Inflammatory macrophage treated with lipopolysaccharide for 1 hour (primary cell): Measurements from ENCODE around the gene SLC24A4.

Experiments
- DNase-seq, 2 donors: peaks; one replicate each; pipeline ENCODE4 v3.0.0-alpha.2; 2020 to 2022

Gene SLC24A4

DNA sequence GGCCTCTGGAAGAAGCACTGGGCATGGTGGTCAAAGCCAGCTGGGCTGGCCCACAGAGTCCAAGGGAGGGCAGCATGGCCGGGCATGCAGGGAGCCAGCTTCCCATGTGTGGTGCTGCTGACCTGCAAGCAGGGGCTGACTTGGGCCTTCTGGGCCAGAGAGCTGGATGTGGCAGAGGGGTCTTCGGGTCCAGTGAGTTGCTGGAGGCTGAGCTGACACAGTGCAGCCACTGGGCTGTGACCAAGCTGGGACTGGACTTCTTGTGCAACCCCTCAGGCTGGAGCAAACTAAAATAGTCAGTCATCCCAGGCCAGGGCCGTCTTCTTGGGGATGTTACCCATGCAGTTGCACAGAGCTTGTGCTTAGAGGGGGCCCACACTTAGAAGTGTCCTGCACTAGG, 183.3 kb downstream of the SLC24A4 start:
- no peak for DNase-seq

DNA sequence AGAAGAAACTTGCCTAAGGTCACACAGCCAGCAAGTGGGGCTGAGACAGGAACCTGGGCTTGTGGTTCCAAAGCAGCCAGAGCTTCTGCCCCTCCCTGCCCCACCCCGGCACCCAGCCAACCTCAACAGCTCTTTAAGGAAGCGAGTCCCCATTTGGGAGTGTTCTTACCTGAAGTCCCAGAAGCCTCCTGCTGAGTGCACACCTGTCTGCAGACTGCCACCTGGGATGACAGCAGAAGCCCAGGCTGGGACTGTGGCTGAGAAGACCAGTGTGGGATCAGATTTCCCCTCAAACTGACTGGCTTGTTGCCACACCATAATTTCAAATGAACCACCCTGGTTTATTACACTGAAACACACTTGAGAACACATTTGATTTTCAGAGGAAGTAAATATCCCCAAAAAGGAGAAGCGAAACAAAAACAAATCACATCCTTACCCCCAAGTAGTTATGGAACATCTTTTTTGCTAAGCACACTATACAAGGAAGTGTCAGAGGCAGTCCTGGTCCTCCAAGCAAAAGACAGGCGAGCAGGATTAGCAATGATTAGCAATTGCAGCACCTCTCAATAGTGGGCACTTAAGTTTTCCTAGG, 184.3 kb downstream of the SLC24A4 start:
- peak; percentile 81 to 86 for DNase-seq

DNA sequence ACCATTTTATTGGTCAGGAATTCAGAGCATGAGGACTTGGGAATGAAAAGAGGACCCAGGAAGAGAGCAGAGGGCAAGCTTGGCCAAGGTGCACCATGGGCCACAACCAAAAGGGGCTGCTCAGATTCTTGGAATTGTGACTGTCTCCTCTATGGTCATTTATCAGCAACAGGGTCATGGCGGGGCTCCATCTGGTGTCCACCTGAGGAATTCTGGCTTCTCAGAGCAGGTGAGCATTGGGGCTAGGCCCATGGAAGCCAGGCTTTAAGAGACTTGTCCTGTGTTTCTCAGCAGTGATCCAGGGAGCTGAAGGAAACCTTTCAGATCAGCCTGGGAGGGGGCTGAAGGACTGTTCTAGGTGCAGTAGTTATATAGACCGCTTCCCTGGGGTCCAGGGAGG, 188.0 kb downstream of the SLC24A4 start:
- no peak for DNase-seq

DNA sequence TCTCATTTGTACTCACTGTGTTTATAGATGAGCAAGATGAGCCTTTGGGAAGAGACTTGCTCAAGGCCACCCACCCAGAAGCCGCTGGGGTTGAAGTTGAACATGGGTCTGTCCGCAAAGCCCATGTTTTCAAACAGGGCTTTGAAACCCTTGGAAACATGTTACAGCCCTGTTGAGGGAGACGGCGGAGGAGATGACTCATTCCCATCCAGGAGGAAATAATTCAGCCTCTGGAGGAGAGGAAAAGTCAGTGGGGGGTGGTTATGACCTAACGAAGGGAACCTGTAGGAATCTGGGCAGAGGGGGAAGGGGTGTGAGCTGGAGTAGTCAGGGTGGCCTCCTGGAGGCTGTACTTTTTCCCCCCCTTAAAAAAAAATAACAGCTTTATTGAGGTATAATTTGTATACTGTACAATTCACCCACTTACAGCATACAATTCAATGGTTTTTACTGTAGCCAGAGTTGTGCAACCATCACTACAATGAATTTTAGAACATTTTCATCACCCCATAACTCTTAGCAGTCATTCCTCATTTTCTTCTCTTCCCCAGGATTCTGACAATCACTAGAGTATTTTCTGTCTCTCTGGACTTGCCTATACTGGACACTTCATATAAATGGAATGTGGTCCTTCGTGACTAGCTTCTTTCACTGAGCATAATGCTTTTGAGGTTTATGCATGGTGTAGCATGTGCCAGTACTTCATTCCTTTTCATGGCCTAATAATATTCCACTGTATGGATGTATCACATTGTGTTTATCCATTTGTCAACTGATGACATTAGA, 188.7 kb downstream of the SLC24A4 start:
- no peak for DNase-seq

DNA sequence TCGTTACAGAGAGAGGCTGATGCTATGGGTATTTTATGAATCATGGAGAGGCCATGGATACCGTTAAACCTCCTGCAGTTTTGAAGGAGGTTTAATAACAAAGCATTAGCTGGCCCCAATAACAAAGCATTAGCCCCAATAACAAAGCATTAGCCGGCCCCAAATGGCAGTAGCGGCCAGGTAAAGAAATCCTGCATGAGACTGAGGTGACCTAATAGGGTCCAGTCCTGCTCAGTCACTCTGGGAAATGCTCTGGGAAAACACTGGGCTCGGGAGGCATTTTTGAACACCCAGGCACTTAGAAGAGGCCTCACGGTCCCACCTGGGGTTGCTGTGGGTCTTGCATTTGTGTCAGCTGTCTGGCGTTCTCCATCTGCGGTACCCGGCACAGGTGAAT, 189.8 kb downstream of the SLC24A4 start:
- no peak for DNase-seq

DNA sequence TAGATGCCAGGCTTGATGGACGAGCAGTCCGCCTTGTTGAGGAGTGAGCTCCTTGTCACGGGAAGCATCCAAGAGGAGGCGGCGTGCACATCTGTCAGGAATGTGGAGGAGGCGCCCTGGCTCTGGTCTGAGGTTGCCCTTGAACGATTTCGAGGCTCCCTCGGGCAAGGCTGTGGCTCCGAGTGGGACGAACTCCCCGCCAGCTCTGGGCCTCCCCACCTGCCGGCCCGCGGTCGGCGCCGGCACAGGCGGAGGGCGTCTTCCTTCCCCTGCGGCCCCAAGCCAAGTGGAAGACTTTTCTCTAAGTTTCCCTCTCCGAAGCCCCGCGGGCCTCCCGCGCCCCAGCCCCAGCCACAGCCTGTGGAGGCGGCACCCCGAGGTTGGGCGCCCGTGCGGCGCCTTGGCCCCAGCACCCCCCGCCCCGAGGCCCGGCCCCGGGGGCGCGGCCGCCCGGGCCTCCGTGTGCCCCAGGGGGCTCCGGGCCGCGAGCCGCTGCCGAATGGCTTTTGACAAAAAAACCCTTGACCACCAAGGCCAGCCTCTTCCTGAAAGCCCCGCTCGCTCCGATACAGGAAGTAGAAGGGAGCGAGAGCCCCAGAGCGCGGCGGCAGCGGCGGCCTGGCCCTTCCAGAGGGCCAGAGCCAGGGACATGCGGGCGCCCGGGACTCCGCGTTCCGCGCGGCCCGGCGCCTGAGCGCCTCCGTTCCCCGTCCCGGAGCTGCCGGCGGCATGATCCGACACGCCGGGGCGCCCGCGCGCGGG, 190.4 kb downstream of the SLC24A4 start, which contains the start of gene RIN3:
RIN3 (plus strand) TSS at position 578 of the 762 bp plus-strand sequence; CDS start at position 730, 152 bp downstream.
- DNase-seq = peak; percentile 69 to 71

DNA sequence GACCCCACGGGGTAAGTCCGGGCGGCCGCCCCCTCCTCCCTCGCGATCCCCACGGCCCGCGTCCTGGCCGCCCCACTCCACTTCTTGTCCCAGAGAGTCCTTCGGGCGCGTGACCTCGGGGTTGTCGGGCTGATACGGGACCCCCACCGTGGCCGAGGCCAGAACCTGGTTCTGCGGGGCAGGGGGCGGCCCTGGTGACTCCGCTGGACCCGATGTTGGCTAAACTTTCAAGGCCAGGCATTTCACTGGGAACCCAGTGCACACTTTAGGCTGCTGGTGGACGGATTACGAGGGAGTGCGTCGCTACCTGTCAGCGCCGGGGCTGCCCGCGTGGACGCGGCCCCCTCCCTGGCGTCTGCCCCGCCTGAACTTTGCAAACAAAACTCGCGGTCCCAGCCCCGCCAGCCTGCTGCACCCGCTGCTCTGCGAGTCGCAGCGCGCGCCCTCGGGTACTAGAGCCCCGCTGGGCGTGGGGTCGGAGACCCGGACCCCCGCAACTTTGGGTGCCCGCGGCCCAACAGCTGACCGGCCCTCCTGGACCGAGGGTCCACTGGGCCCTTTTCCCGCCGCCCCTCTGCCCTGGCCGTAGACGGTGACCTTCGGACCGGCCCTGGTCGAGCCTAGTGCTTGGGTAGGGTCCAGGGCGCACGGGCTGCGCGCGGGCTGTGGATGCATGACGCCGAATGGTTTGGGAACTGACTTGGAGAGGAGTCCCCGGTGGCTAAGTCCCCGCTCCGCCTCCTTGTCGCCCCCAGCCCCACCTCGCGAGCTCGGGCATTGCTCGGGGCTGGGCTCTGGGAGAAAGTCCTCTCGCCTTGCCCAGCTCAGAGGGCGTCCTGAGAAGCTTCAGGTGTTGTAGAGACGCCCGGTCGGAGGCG, 191.2 kb downstream of the SLC24A4 start:
- DNase-seq = no peak

DNA sequence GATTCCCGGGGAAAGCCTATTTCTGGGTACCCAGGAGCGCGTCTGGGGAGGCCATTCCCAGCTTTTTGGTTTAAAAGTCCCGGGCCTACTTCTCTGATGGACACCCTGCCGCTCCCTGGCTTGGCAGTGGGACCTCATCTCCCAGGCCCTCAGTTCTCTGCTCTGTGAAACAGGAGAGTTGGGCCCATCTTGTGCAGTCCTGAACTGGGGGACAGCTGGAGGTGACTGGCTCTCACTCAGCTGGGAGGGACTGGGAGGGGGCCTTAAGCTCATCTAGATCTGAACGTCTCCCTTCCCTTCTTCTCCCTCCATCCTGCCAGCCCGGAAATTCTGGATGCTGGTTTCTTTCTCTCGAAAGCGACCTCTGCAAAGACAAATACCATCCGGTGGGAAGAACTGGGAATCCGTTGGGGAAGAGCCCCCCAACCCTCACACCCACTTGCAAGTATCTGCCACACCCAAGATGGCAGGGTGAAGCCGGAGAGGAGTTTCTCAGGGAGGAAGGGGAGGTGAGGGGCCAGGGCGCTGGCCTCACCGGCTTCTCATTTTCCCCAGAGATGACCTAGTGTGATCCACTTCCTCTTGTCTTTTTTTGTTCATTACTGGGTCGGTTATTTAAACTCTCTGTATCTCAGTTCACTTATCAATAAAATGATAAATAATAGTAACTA, 192.0 kb downstream of the SLC24A4 start:
- peak in 1 of 2 donors; percentile 59 for DNase-seq

DNA sequence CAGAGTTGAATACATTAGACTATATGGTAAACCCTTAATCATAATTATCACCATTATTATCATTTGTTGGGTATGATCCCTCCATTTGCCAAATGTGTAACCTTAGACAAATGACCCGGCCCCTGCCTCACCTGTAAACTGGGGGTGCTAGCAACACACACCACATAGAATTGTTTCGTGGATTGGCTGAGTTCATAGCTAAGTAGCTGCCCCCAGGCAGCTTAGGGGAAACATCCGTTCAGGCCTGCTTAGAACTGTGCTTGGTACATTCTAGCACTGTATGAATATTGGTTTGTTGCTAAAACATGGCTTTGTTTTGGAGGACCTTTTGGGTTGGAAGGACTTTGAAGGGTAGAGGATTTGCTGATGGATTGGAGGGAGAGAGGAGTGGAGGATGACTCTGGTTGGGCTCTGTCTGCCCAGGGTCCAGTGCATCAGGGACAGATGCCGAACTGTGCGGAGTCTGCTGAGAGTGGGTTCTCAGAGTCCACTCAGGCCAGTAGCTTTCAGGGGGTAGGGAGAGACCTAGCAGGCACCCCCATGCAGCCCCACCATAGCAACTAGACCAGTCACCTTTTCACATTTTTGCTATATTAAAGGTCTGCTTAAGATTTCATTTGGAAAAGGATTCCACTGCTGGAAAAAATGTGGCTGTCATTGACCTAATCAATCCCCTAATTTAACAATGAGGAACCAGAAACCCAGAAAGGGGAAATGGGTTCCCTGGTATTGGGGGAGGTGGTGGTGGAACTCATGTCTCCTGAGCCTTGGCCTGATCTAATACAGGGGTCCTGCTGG, 192.8 kb downstream of the SLC24A4 start:
- DNase-seq = peak; percentile 61 to 68

DNA sequence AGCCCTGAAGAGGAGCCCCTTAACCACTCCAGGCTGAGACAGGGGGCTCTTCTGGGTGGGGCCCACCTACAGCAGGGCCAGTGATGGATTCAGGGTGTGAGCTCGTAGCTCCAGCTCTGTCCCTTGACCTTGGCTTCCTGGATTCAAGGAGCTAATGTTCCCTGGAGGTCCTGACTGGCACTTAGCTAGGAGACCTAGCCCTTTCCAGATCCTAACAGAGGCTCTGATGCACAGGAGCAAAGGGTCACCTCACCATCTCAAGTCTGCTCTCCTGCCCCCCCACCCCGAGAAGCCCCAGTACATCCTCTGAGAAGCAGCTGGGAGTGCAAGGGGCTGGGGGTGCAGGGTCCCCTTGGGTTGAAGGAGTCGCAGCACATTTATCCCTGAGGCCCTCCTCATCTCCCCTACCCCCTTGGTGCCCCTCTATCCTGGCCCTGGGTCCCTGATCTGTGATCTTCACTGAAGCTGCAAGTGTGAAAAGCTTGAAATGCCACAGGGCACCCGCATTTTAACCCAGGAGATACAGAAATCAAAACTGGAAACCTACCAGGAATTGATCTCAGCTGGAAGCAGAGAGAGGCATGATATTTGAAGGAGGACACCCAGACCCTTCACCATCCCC, 193.5 kb downstream of the SLC24A4 start:
- no peak for DNase-seq

DNA sequence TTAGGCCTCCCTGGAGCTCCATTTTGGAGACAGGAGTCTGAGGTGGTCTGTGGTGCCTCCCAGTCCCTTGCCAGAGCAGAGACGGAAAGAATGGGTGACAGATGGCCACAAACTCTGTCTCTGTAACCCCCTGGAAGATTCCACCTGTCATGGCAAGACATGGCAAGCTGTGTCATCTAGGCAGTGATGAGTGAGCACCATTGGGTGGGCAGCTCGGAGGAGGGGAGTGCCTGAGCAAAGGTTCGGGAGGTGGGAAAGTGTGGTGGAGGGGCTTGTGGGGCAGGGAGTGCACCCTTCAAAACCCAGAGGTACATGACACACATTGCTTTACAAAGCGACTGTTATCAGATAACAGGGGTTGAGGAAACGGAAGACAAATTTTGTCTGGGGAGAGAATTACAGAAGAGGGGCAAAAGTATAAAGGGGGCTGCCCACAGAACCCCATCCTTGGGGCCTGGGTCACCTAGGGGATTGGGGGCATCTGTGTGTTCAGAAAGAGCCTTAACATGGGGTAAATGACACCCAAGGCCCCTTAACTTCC, 194.1 kb downstream of the SLC24A4 start:
- DNase-seq = no peak

DNA sequence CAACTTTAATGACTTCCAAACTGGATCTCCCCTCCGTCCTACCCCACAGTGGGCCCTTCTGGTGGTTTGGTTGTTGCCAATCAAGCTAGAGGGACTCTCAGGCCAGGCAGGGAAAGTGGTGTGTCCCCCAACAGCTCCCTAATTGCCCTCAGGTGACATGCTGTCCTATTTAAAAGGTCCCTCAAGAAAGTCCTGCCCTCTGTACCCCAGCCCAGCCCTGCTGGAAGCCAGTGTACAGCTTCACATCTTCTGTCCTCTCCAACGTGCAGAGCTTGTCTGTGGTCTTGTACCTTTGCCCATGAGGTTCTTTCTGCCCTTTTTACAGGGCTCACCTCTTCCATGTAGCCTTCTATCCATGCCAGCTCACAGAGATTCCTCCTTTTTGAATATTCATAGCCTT, 194.8 kb downstream of the SLC24A4 start:
- DNase-seq = no peak

DNA sequence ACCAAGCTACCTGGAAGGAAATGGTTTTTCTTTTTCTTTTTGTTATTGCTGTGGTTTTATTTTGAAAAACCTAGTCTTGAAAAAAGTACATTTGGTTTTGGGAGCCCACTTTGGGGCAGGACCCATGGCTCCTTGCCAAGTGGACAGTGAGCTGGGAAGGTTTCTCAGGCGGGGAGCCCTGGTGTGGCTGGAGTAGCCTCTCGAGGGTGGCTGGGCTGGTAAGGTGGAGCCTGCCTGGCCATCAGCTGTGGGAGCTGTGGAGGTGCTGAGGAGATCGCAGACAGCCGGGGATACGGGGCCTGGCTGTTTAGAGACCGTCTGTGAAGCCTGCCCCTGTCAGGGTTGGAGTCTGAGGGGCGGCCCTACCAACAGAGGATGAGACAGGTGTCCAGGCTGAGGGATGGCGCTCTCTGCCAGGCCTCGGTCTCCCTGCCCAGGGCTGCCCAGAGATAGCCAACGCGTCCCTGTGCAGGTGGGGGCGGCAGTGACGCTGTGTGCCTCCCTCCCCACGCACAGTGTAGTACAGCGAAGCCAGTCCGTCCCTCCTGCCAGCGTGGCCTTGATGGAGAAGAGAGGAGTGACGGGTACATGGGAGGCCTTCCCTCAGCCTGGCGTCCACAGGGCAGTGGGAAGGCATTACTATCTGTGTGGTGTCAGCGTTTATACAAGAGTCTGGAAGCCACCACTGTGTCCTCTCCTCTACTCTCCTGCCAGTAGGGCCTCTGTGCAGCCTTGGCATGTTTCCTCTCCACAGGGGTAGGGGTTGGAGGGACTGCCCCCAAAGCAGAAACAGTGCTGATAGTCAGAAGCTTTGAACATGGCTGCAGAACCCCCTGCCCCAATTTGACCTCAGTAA, 196.5 kb downstream of the SLC24A4 start:
- DNase-seq = no peak

DNA sequence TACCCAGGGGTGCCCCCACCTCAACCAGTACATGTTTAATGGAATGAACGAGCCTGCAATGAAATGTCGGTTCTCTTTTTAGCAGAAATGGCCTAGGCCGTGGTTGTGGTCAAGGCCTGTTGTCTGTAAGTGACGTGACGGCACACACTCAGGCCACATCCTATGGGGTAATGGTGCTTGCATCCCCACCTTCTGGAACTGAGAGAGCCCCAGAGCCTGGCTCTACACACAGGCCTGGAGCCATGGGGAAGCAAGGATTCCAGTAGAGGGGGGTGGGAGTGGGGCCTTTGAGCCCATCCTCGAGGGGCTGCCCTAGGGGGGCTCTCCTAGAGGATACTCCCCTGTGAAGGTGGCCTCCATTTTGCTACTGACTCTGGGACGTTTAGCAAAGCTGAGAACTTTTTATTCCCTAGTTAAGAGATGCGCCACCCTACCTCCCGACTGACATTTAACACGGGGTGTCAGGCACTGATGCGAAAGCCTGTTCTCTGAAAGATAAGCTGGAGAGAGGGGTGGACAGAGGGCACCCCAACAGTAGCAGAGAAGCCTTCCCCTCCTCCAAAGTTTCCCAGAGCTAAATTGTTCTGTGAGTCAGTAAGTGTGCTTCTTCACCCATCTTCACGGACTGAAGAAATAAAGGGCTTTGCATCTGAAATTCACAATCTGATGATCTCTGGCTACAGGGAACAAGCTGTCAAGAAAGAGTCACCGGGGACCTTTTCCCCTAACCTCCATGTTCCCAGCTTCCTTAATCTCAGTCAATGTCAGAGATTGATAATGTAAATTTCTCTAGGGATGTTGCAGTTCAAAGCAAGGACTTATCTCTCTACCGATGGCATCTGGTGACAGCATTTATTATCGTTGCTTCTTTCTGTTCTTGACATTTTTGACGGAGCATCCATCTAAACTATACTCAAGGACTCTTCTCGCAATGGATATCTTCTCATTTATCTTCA, 197.4 kb downstream of the SLC24A4 start:
- no peak for DNase-seq

DNA sequence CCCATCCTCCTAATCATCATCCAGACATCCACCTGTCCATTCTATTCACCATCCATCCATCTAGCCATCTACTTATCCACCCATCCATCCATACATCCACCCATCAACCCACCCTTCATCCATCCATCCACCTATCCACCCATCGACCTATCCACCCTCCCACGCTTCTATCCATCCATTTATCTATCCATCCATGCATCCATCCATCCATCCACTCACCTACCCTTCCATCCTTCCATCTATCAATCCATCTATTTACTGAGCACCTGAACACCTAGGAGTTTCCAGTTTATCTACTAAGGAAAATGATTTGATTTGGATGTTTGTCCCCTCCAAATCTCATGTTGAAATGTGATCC, 198.1 kb downstream of the SLC24A4 start:
- DNase-seq = no peak

DNA sequence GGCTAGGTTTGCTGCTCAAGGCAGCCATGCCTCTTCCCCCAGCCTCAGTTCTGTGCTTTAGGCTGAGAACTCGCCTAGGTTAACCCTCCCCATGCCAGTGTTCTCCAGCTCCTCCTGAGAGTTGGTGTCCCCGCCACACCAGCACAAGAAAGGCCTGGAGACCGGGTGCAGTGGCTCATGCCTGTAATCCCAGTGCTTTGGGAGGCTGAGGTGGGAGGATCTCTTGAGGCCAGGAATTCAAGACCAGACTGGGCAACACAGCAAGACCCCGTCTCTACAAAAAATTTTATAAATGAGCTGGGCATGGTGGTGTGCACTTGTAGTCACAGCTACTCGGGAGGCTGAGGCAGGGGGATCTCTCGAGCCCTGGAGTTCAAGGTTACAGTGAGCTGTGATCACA, 200.8 kb downstream of the SLC24A4 start:
- DNase-seq = no peak

DNA sequence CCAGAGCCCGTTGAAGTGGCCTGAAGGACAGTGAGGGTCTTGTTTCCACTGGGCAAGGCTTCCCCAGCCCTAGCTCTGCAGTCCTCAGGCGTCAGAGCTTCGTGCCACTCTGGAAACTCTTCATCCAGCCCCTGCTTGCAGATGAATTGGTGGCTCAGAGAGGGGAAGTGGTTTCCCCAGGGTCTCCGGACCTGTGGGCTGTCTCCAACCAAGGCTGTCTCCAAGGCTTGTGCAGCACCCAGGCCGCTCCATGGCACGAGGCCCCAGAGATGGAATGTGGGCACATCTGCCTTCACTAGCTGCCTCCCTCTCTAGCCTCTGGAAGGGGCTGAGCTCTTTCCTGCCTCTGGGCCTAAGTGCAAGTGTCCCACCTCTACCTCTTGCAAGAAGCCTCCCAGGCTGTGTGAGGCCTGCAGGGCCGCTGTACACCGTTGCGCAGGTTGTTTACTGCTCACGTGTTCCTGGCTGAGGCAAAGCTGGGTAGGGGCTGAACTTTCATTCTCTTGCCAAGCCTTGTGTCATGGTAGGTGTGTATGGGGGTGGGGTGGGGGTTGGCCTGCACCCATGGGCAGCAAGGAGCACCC, 201.7 kb downstream of the SLC24A4 start:
- no peak for DNase-seq
